CD14-positive monocyte (primary cell): ENCODE measurements around the gene PCYT2. TPM values are rescaled to one million over a fixed set of nuclear protein-coding genes. Genes with fewer than 3 reads are reported as not detected.

Source experiments
- DNase-seq, 3 donors: peaks; one replicate each; pipeline ENCODE4 v3.0.0-alpha.2; 2011 to 2022
- H2AFZ ChIP-seq: 2 replicates; pipeline ENCODE4 v1.6.0; 2012; ENCODE audit warnings: mild to moderate bottlenecking, low read depth, low read length, inconsistent platforms; ENCODE audit not compliant: insufficient read depth, poor library complexity, severe bottlenecking
- H3K27ac ChIP-seq, 2 donors: 1 replicate in 1 of 2; 2 replicates in 1 of 2; pipeline ENCODE4 v1.5.1; 2012 to 2013; ENCODE audit warnings: low read length in 2 of 2, control low read depth in 1 of 2, inconsistent platforms in 1 of 2, low read depth in 1 of 2, mild to moderate bottlenecking in 1 of 2
- H3K27me3 ChIP-seq, 2 donors: one replicate each; pipeline versions ENCODE4 v1.6.0 to v1.6.1; 2011 to 2013; ENCODE audit warnings: low read length in 2 of 2; ENCODE audit not compliant: control insufficient read depth in 2 of 2, insufficient read depth in 2 of 2
- H3K36me3 ChIP-seq, 2 donors: replicated peaks in 1 of 2; 1 replicate in 1 of 2; 2 replicates in 1 of 2; pipeline versions ENCODE4 v1.5.1 to v1.6.1; 2012 to 2013; ENCODE audit warnings: low read length in 2 of 2, control low read depth in 1 of 2, inconsistent platforms in 1 of 2, mild to moderate bottlenecking in 1 of 2; ENCODE audit not compliant: insufficient read depth in 2 of 2, control insufficient read depth in 1 of 2
- H3K4me1 ChIP-seq, 2 donors: 1 replicate in 1 of 2; 2 replicates in 1 of 2; pipeline versions ENCODE4 v1.5.1 to v1.6.1; 2012 to 2013; ENCODE audit warnings: low read length in 2 of 2, control low read depth in 1 of 2, inconsistent platforms in 1 of 2, mild to moderate bottlenecking in 1 of 2, moderate library complexity in 1 of 2; ENCODE audit not compliant: insufficient read depth in 2 of 2, control insufficient read depth in 1 of 2
- H3K4me2 ChIP-seq: replicated peaks from 2 replicates; pipeline ENCODE3; 2012; ENCODE audit warnings: low read length, moderate library complexity, mild to moderate bottlenecking; ENCODE audit not compliant: poor library complexity, severe bottlenecking; ENCODE audit errors: extremely low read depth
- H3K4me3 ChIP-seq, 3 experiments: fragments of 200-600 bp in 1 of 3; sonication (generic) in 1 of 3; replicated peaks in 1 of 3; 1 replicate in 2 of 3; 2 replicates in 1 of 3; pipeline ENCODE4 v1.5.1; 2011 to 2013; ENCODE audit warnings: low read length in 3 of 3, mild to moderate bottlenecking in 3 of 3, control low read depth in 2 of 3, low read depth in 2 of 3, inconsistent platforms in 1 of 3, moderate library complexity in 1 of 3
- H3K79me2 ChIP-seq: 2 replicates; pipeline ENCODE4 v1.6.0; 2012; ENCODE audit warnings: mild to moderate bottlenecking, control low read depth, inconsistent platforms, low read length, moderate library complexity; ENCODE audit not compliant: insufficient read depth
- H3K9ac ChIP-seq: 2 replicates; pipeline ENCODE4 v1.6.0; 2017; ENCODE audit warnings: low read length, mild to moderate bottlenecking; ENCODE audit not compliant: insufficient read depth, poor library complexity, severe bottlenecking
- H3K9me3 ChIP-seq, 2 donors: replicated peaks in 1 of 2; 1 replicate in 1 of 2; 2 replicates in 1 of 2; pipeline versions ENCODE4 v1.5.1 to v1.6.1; 2012 to 2013; ENCODE audit warnings: low read length in 2 of 2, control low read depth in 1 of 2; ENCODE audit not compliant: control insufficient read depth in 1 of 2, insufficient read depth in 1 of 2
- H4K20me1 ChIP-seq: 2 replicates; pipeline ENCODE4 v1.6.0; 2012; ENCODE audit warnings: mild to moderate bottlenecking, low read length, control low read depth, moderate library complexity; ENCODE audit not compliant: insufficient read depth
- H3K27ac Mint-ChIP-seq, 7 donors: one replicate each; pipeline ENCODE4 v1.8.0; 2020; ENCODE audit warnings: mild to moderate bottlenecking in 7 of 7, mixed read lengths in 7 of 7, moderate library complexity in 6 of 7, inconsistent platforms in 2 of 7
- H3K27me3 Mint-ChIP-seq, 3 donors: one replicate each; pipeline ENCODE4 v1.8.0; 2021 to 2022; ENCODE audit warnings: low read depth in 3 of 3, mild to moderate bottlenecking in 3 of 3, mixed read lengths in 3 of 3, moderate library complexity in 3 of 3, inconsistent platforms in 1 of 3
- H3K36me3 Mint-ChIP-seq, 2 donors: one replicate each; pipeline ENCODE4 v1.8.0; 2020; ENCODE audit warnings: mixed read lengths in 2 of 2, inconsistent platforms in 1 of 2, mild to moderate bottlenecking in 1 of 2
- H3K4me1 Mint-ChIP-seq: one replicate; pipeline ENCODE4 v1.8.0; 2020; ENCODE audit warnings: mild to moderate bottlenecking, mixed read lengths
- H3K4me3 Mint-ChIP-seq, 2 donors: one replicate each; pipeline ENCODE4 v1.8.0; 2020; ENCODE audit warnings: mild to moderate bottlenecking in 2 of 2, mixed read lengths in 2 of 2, moderate library complexity in 1 of 2
- H3K9me3 Mint-ChIP-seq, 7 donors: one replicate each; pipeline ENCODE4 v1.8.0; 2020 to 2022; ENCODE audit warnings: mixed read lengths in 7 of 7, mild to moderate bottlenecking in 6 of 7, moderate library complexity in 6 of 7, inconsistent platforms in 2 of 7
- CTCF ChIP-seq: fragments of 200-600 bp; IDR thresholded peaks from one replicate; pipeline ENCODE4 v1.8.0; 2022; ENCODE audit warnings: antibody characterized with exemption, mild to moderate bottlenecking
- WGBS: methylation state at CpG from one replicate; pipeline ENCODE4 v1.1.5; 2013; ENCODE audit warnings: missing lambda C conversion rate; ENCODE audit not compliant: insufficient coverage; 5-methylcytosine and 5-hydroxymethylcytosine counted together
- intact Hi-C, 2 donors: fragments of 100-400 bp; cut with micrococcal nuclease; formaldehyde crosslinking; loops; one replicate each; pipeline versions ENCODE4 v1.15.0 to v1.15.1; 2023
- polyA plus RNA-seq, 3 donors: library from polyadenylated mRNA; depleted of rRNA in 1 of 3; unstranded in 2 of 3; stranded (reverse) in 1 of 3; fragments of 300-500 nt in 2 of 3; fragments of >200 nt in 1 of 3; fragmentation: Illumina TruSeq in 2 of 3; gene quantifications; 1 replicate in 2 of 3; 2 replicates in 1 of 3; pipeline ENCODE4 v1.2.3, GENCODE V29; 2012 to 2021

The PCYT2 gene
- polyA plus RNA-seq, 3 donors: 10.7 to 14.5 (median 11.0) TPM

GRCh38 chr17:81858967-81859905, 52.0 kb downstream of the PCYT2 start:
- intact Hi-C loops: loop anchor here in 1 of 2 donors (2.0 to 5.0 kb wide), 2 partner anchors 20 to 37 kb away; no protein-coding TSS in a partner anchor
- Histone ChIP-seq H3K9me3 (no peaks in the 10 kb centered on the region), H3K4me2 (peak overlapping the region; percentile 98), H4K20me1 (peaks cover 62% of the 10 kb centered on the region), H3K4me1 (peaks cover 37 to 44% of the 10 kb centered on the region in 2 donors), H3K9ac (peak overlapping the region; percentile 99), H3K79me2 (peaks cover 91% of the 10 kb centered on the region), H3K27ac (peak overlapping the region; percentile 69 to 95), H3K4me3 (peak overlapping the region; percentile 72 to 99 (median 92)), H3K27me3 (no peaks in the 10 kb centered on the region), H3K36me3 (peaks cover 31 to 51% of the 10 kb centered on the region in 2 donors), H2AFZ (no peak overlapping the region)
- peak overlapping the region; percentile 94 for H3K4me3 Mint-ChIP-seq
- peaks cover 0 to 4% (median 3%) of the 10 kb centered on the region in 3 donors for H3K27me3 Mint-ChIP-seq
- peaks cover 40 to 59% of the 10 kb centered on the region in 2 donors for H3K36me3 Mint-ChIP-seq
- no peak for TF ChIP-seq CTCF
- no peaks in the 10 kb centered on the region for H3K9me3 Mint-ChIP-seq
- DNase-seq: peak in 1 of 3 donors; percentile 41
- WGBS: 64% methylated on average over 21 of the region's 23 CpGs
- H3K4me1 Mint-ChIP-seq: peaks cover 43% of the 10 kb centered on the region
- peak overlapping the region; percentile 85 to 97 (median 94) for H3K27ac Mint-ChIP-seq

GRCh38 chr17:81858170-81858966, 52.8 kb downstream of the PCYT2 start:
- WGBS: 86% methylated on average over 30 of the region's 30 CpGs
- no peak for DNase-seq

More at GRCh38 chr17:81858170-81858966, 52.8 kb downstream of the PCYT2 start:
- Histone ChIP-seq H3K27ac (peak overlapping the region; percentile 31 to 95), H3K36me3 (peaks cover 40 to 59% of the 10 kb centered on the region in 2 donors), H3K9ac (peak overlapping the region; percentile 99), H4K20me1 (peaks cover 67% of the 10 kb centered on the region), H3K4me2 (peak overlapping the region; percentile 98), H3K79me2 (peaks cover 91% of the 10 kb centered on the region), H3K9me3 (no peaks in the 10 kb centered on the region), H3K27me3 (no peaks in the 10 kb centered on the region), H3K4me3 (peak overlapping the region in 1 of 3 experiments; percentile 99), H3K4me1 (peaks cover 37 to 44% of the 10 kb centered on the region in 2 donors), H2AFZ (no peak overlapping the region)
- peaks cover 45 to 64% of the 10 kb centered on the region in 2 donors for H3K36me3 Mint-ChIP-seq
- H3K27ac Mint-ChIP-seq: peak overlapping the region in 6 of 7 donors; percentile 15 to 97 (median 92)
- H3K4me1 Mint-ChIP-seq: peaks cover 42% of the 10 kb centered on the region
- H3K9me3 Mint-ChIP-seq: no peaks in the 10 kb centered on the region
- intact Hi-C loops: loop anchor here in 1 of 2 donors (2.0 to 5.0 kb wide), 2 partner anchors 20 to 36 kb away; no protein-coding TSS in a partner anchor
- peak overlapping the region; percentile 35 to 94 for H3K4me3 Mint-ChIP-seq
- H3K27me3 Mint-ChIP-seq: peaks cover 0 to 5% (median 4%) of the 10 kb centered on the region in 3 donors
- TF ChIP-seq CTCF: no peak
